ENCODE data around the gene MACROD2. TPM values are rescaled to one million over a fixed set of nuclear protein-coding genes. Genes with fewer than 3 reads are reported as not detected.

Gene MACROD2
- total RNA-seq, 1 experiment from 2014 or later = 3.4 TPM

GRCh38 chr20:14666696-14667095 lies 671.4 kb downstream of the MACROD2 start:
- in situ Hi-C loops (cut with HindIII; ENCODE audit: low pct_unique_long_range_greater_than_20kb, low sequenced_read_pairs) = no loop called here

GRCh38 chr20:14667226-14667625 lies 671.9 kb downstream of the MACROD2 start:
- DNase-seq (ENCODE audit: low read depth) = no peak
- in situ Hi-C loops (cut with HindIII; ENCODE audit: low pct_unique_long_range_greater_than_20kb, low sequenced_read_pairs) = no loop called here

More at GRCh38 chr20:14666696-14667095, 671.4 kb downstream of the MACROD2 start:
- DNase-seq (ENCODE audit: low read depth) = no peak

GRCh38 chr20:14672066-14672465 lies 676.8 kb downstream of the MACROD2 start:
- in situ Hi-C loops (cut with HindIII; ENCODE audit: low pct_unique_long_range_greater_than_20kb, low sequenced_read_pairs) = no loop called here

GRCh38 chr20:14673164-14673563 lies 677.8 kb downstream of the MACROD2 start:
- in situ Hi-C loops (cut with HindIII; ENCODE audit: low pct_unique_long_range_greater_than_20kb, low sequenced_read_pairs) = no loop called here

More at GRCh38 chr20:14672066-14672465, 676.8 kb downstream of the MACROD2 start:
- no peak for DNase-seq (ENCODE audit: low read depth)

GRCh38 chr20:14677455-14677854 lies 682.1 kb downstream of the MACROD2 start:
- no peak for DNase-seq (ENCODE audit: low read depth)
- in situ Hi-C loops (cut with HindIII; ENCODE audit: low pct_unique_long_range_greater_than_20kb, low sequenced_read_pairs) = no loop called here

More at GRCh38 chr20:14673164-14673563, 677.8 kb downstream of the MACROD2 start:
- no peak for DNase-seq (ENCODE audit: low read depth)

GRCh38 chr20:14685183-14685582 lies 689.9 kb downstream of the MACROD2 start:
- in situ Hi-C loops (cut with HindIII; ENCODE audit: low pct_unique_long_range_greater_than_20kb, low sequenced_read_pairs) = no loop called here
- no peak for DNase-seq (ENCODE audit: low read depth)

GRCh38 chr20:14687313-14687712 lies 692.0 kb downstream of the MACROD2 start:
- in situ Hi-C loops (cut with HindIII; ENCODE audit: low pct_unique_long_range_greater_than_20kb, low sequenced_read_pairs) = no loop called here
- DNase-seq (ENCODE audit: low read depth) = no peak

- in situ Hi-C loops (cut with HindIII; ENCODE audit: low pct_unique_long_range_greater_than_20kb, low sequenced_read_pairs) = no loop called here
- DNase-seq (ENCODE audit: low read depth) = no peak
Observed at GRCh38 chr20:14688005-14688404, 692.7 kb downstream of the MACROD2 start.

GRCh38 chr20:14691994-14692393 lies 696.7 kb downstream of the MACROD2 start:
- no peak for DNase-seq (ENCODE audit: low read depth)
- in situ Hi-C loops (cut with HindIII; ENCODE audit: low pct_unique_long_range_greater_than_20kb, low sequenced_read_pairs) = no loop called here

GRCh38 chr20:14696478-14696877 lies 701.2 kb downstream of the MACROD2 start:
- in situ Hi-C loops (cut with HindIII; ENCODE audit: low pct_unique_long_range_greater_than_20kb, low sequenced_read_pairs) = no loop called here
- DNase-seq (ENCODE audit: low read depth) = no peak

- in situ Hi-C loops (cut with HindIII; ENCODE audit: low pct_unique_long_range_greater_than_20kb, low sequenced_read_pairs) = no loop called here
- no peak for DNase-seq (ENCODE audit: low read depth)
Observed at GRCh38 chr20:14696937-14697336, 701.6 kb downstream of the MACROD2 start.

- in situ Hi-C loops (cut with HindIII; ENCODE audit: low pct_unique_long_range_greater_than_20kb, low sequenced_read_pairs) = no loop called here
- DNase-seq (ENCODE audit: low read depth) = no peak
Observed at GRCh38 chr20:14698125-14698524, 702.8 kb downstream of the MACROD2 start.

- in situ Hi-C loops (cut with HindIII; ENCODE audit: low pct_unique_long_range_greater_than_20kb, low sequenced_read_pairs) = no loop called here
- DNase-seq (ENCODE audit: low read depth) = no peak
Observed at GRCh38 chr20:14698605-14699373, 703.5 kb downstream of the MACROD2 start.

GRCh38 chr20:14700639-14700960 lies 705.3 kb downstream of the MACROD2 start:
- DNase-seq (ENCODE audit: low read depth) = peak; percentile 54
- in situ Hi-C loops (cut with HindIII; ENCODE audit: low pct_unique_long_range_greater_than_20kb, low sequenced_read_pairs) = no loop called here

- in situ Hi-C loops (cut with HindIII; ENCODE audit: low pct_unique_long_range_greater_than_20kb, low sequenced_read_pairs) = no loop called here
- DNase-seq (ENCODE audit: low read depth) = no peak
Observed at GRCh38 chr20:14701326-14701725, 706.0 kb downstream of the MACROD2 start.

- DNase-seq (ENCODE audit: low read depth) = no peak
- in situ Hi-C loops (cut with HindIII; ENCODE audit: low pct_unique_long_range_greater_than_20kb, low sequenced_read_pairs) = no loop called here
Observed at GRCh38 chr20:14706555-14706954, 711.2 kb downstream of the MACROD2 start.

- DNase-seq (ENCODE audit: low read depth) = no peak
- in situ Hi-C loops (cut with HindIII; ENCODE audit: low pct_unique_long_range_greater_than_20kb, low sequenced_read_pairs) = no loop called here
Observed at GRCh38 chr20:14707026-14707680, 711.8 kb downstream of the MACROD2 start.

- in situ Hi-C loops (cut with HindIII; ENCODE audit: low pct_unique_long_range_greater_than_20kb, low sequenced_read_pairs) = no loop called here
- DNase-seq (ENCODE audit: low read depth) = no peak
Observed at GRCh38 chr20:14707865-14708596, 712.7 kb downstream of the MACROD2 start.

GRCh38 chr20:14709439-14709838 lies 714.1 kb downstream of the MACROD2 start:
- no peak for DNase-seq (ENCODE audit: low read depth)
- in situ Hi-C loops (cut with HindIII; ENCODE audit: low pct_unique_long_range_greater_than_20kb, low sequenced_read_pairs) = no loop called here
